Measurements from ENCODE around the gene LIF.

LIF gene

DNA sequence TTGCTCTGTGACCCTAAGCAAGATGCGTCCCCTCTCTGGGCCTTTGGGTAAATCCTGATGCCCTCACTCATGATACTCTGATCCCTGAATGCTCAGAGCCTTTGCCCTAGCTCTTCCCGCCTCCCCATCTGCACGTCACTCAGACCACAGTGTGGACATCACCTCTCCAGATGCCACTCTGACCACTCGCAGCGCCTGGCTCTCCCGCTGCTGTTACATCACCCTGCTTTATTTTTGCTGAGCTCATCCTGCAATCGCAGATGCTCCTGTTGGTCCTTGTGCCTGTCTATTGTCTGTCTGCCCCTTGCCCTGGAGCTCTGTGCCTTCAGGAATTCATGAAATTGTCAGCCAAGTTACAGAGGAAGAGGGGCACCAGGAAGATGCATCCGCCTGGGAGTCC lies 14.6 kb upstream of the LIF start:
- TF ChIP-seq, protein P1, sequence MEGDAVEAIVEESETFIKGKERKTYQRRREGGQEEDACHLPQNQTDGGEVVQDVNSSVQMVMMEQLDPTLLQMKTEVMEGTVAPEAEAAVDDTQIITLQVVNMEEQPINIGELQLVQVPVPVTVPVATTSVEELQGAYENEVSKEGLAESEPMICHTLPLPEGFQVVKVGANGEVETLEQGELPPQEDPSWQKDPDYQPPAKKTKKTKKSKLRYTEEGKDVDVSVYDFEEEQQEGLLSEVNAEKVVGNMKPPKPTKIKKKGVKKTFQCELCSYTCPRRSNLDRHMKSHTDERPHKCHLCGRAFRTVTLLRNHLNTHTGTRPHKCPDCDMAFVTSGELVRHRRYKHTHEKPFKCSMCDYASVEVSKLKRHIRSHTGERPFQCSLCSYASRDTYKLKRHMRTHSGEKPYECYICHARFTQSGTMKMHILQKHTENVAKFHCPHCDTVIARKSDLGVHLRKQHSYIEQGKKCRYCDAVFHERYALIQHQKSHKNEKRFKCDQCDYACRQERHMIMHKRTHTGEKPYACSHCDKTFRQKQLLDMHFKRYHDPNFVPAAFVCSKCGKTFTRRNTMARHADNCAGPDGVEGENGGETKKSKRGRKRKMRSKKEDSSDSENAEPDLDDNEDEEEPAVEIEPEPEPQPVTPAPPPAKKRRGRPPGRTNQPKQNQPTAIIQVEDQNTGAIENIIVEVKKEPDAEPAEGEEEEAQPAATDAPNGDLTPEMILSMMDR (IDR thresholded peaks at IDR 0.05) = no peak
- H3K9me3 ChIP-seq = no peaks in the 10 kb centered on the region
- H3K27me3 ChIP-seq = no peaks in the 10 kb centered on the region
- H3K27ac ChIP-seq = peak overlapping the region; percentile 100
- H3K4me1 ChIP-seq (ENCODE audit: control insufficient read depth in 1 of 2, insufficient read depth in 1 of 2, low read depth in 1 of 2, low read length in 1 of 2) = peaks cover 70 to 81% of the 10 kb centered on the region in 2 experiments
- peak overlapping the region; percentile 0 to 15 for H3K4me3 ChIP-seq (ENCODE audit: low read depth in 1 of 2, low read length in 1 of 2)
- H3K36me3 ChIP-seq = peaks cover 20% of the 10 kb centered on the region

DNA sequence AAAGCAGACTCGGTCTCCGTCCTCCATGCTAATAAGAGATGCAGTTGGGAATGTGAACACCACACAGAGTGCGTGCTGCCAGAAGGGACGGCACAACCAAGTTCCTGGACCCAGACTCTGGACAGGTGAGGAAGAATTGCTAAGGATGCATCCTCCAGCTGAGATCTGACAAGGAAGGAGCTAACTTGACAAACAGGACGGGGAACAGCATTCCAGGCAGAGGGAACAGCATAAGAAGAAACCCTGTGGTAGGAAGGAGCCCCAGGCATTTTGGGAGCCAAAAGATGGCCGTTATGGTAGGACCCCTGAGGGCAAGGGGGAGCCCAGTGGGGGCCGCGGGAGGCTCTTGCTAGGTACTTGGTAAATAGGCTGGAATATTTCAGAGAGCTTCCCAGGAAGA lies 14.1 kb upstream of the LIF start:
- H3K4me1 ChIP-seq (ENCODE audit: control insufficient read depth in 1 of 2, insufficient read depth in 1 of 2, low read depth in 1 of 2, low read length in 1 of 2) = peaks cover 73 to 82% of the 10 kb centered on the region in 2 experiments
- no peaks in the 10 kb centered on the region for H3K9me3 ChIP-seq
- peaks cover 20% of the 10 kb centered on the region for H3K36me3 ChIP-seq
- H3K4me3 ChIP-seq (ENCODE audit: low read depth in 1 of 2, low read length in 1 of 2) = no peak overlapping the region
- H3K27ac ChIP-seq = peak overlapping the region; percentile 100
- TF ChIP-seq, protein P1 (IDR thresholded peaks at IDR 0.05) = no peak
- H3K27me3 ChIP-seq = no peaks in the 10 kb centered on the region

DNA sequence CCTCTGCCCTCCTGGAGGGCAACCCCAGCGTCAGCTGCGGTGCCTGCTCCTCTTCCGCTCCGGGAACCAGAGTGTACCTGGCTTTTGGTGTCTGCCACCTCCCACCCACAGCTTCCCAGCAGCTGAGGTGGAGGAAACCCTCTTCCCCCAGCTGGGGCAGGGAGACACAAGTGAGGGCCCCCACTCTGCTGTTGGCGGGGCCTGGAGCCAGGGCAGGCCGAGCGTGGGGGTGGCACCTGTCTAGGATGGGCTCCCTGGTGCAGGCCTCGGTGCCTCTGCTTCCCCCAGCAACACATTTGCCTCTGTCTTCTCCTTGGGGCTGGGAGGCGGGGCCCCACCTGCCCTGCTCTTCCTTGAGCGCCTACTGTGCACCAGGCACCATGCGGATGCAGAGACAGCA lies 13.7 kb upstream of the LIF start:
- Histone ChIP-seq H3K27ac (peak overlapping the region; percentile 100), H3K36me3 (peaks cover 20% of the 10 kb centered on the region), H3K4me1 (ENCODE audit: control insufficient read depth in 1 of 2, insufficient read depth in 1 of 2, low read depth in 1 of 2, low read length in 1 of 2) (peaks cover 71 to 78% of the 10 kb centered on the region in 2 experiments), H3K27me3 (no peaks in the 10 kb centered on the region), H3K4me3 (ENCODE audit: low read depth in 1 of 2, low read length in 1 of 2) (no peak overlapping the region), H3K9me3 (no peaks in the 10 kb centered on the region)
- TF ChIP-seq, protein P1 (IDR thresholded peaks at IDR 0.05) = no peak

DNA sequence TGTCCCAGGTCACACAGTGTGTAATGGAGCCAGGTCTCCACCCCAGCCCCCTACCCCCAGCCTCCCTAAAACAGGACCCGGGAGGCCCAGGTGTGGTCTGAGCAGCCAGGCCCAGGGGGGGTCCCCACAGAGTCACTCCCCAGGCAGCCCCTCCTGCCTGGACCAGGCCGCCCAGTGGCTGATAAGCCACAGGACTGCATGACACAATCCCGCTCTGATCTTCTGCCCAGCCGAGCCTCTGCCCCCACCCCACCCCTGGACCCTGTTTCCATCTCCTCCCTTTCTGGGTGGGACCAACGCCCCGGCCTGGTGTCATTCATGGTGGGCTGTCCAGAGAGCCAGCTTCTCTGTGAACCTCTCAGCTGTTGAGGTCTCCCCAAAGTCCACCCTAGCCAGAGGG lies 7.8 kb upstream of the LIF start:
- TF ChIP-seq, protein P1 (IDR thresholded peaks at IDR 0.05) = no peak
- no peak overlapping the region for H3K27ac ChIP-seq
- no peaks in the 10 kb centered on the region for H3K9me3 ChIP-seq
- peaks cover 64 to 65% of the 10 kb centered on the region in 2 experiments for H3K4me1 ChIP-seq (ENCODE audit: control insufficient read depth in 1 of 2, insufficient read depth in 1 of 2, low read depth in 1 of 2, low read length in 1 of 2)
- no peaks in the 10 kb centered on the region for H3K36me3 ChIP-seq
- no peak overlapping the region for H3K4me3 ChIP-seq (ENCODE audit: low read depth in 1 of 2, low read length in 1 of 2)
- H3K27me3 ChIP-seq = no peaks in the 10 kb centered on the region

DNA sequence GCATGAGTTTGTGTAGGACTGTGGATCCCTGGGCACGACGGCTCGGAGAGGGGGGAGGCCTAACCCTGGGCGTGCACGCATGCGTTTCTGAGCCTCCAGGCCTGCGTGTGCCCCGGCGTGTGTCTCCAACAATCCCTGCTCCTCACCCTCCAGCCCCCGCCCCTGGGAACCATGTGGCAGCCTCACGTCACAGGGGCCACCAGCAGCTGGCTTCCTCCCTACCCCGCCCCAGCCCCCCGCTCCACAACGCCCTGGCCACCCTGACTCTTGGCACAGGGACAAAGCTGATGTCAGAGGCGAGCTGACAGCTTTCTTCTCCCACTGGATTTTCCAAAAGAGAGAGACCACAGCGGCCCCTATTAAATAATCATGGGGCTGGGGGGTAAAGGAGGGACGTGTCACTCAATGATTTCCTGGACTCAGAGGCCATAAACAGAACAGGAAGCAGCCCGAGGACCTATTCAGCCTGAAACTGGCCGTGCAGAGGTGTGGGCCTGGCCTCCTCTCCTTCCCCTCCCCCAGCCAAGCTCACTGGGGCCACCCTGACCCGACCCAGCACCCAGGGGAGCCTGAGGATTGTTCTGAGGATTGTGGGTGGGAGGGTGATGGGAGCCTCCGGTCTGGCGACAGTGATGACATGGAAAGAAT lies 6.8 kb upstream of the LIF start:
- no peaks in the 10 kb centered on the region for H3K36me3 ChIP-seq
- H3K27me3 ChIP-seq = peaks cover 4% of the 10 kb centered on the region
- H3K4me3 ChIP-seq (ENCODE audit: low read depth in 1 of 2, low read length in 1 of 2) = peak overlapping the region in 1 of 2 experiments; percentile 36
- H3K27ac ChIP-seq = peak overlapping the region; percentile 83
- H3K9me3 ChIP-seq = no peaks in the 10 kb centered on the region
- TF ChIP-seq, protein P1 (IDR thresholded peaks at IDR 0.05) = no peak
- H3K4me1 ChIP-seq (ENCODE audit: control insufficient read depth in 1 of 2, insufficient read depth in 1 of 2, low read depth in 1 of 2, low read length in 1 of 2) = peaks cover 67% of the 10 kb centered on the region in 2 experiments

All from neutrophil (primary cell).